ENCODE data around the gene STX12. TPM values are rescaled to one million over a fixed set of nuclear protein-coding genes. Genes with fewer than 3 reads are reported as not detected.

Gene STX12
- total and polyA plus RNA-seq, 12 donors, result 18.4 to 81.9 (median 55.4) TPM

- DNase-seq, result no peak
- WGBS, 4 donors, result 86 to 96% (median 91%) methylated on average over 5 of the region's 5 CpGs
- Histone ChIP-seq H3K4me3 (no peak overlapping the region), H3K27me3 (no peaks in the 10 kb centered on the region), H3K27ac (no peak overlapping the region), H3K4me1 (replicated peaks in 1 of 2) (no peaks in the 10 kb centered on the region), H3K36me3 (replicated peaks in 1 of 2) (peaks cover 0 to 39% of the 10 kb centered on the region in 2 donors), H3K9me3 (replicated peaks in 1 of 3) (no peaks in the 10 kb centered on the region)
- intact Hi-C loops (cut with DNase I), result no loop called here
- TF ChIP-seq CTCF (IDR thresholded peaks at IDR 0.05) (no peak), POLR2A (IDR thresholded peaks at IDR 0.05) (no peak)
Measured at GRCh38 chr1:27744556-27744955, 28.5 kb upstream of the STX12 start.

- Histone ChIP-seq H3K27me3 (no peaks in the 10 kb centered on the region), H3K27ac (no peak overlapping the region), H3K4me1 (replicated peaks in 1 of 2) (no peaks in the 10 kb centered on the region), H3K9me3 (replicated peaks in 1 of 3) (no peaks in the 10 kb centered on the region), H3K36me3 (replicated peaks in 1 of 2) (peaks cover 0 to 43% of the 10 kb centered on the region in 2 donors), H3K4me3 (no peak overlapping the region)
- intact Hi-C loops (cut with DNase I), result no loop called here
- no peak for TF ChIP-seq CTCF (IDR thresholded peaks at IDR 0.05)
- WGBS, 4 donors, result 88 to 98% (median 92%) methylated on average over 4 of the region's 4 CpGs
- no peak for DNase-seq
Measured at GRCh38 chr1:27745466-27745865, 27.6 kb upstream of the STX12 start.

GRCh38 chr1:27752360-27752759 is 20.7 kb upstream of the STX12 start:
- Histone ChIP-seq H3K27me3 (no peaks in the 10 kb centered on the region), H3K9me3 (replicated peaks in 1 of 3) (no peaks in the 10 kb centered on the region), H3K27ac (peak overlapping the region in 1 of 5 donors; percentile 5), H3K4me1 (replicated peaks in 1 of 2) (no peaks in the 10 kb centered on the region), H3K36me3 (replicated peaks in 1 of 2) (peaks cover 0 to 50% of the 10 kb centered on the region in 2 donors), H3K4me3 (no peak overlapping the region)
- DNase-seq, result no peak
- intact Hi-C loops (cut with DNase I), result no loop called here
- no peak for TF ChIP-seq POLR2A (IDR thresholded peaks at IDR 0.05)
- no peak for TF ChIP-seq CTCF (IDR thresholded peaks at IDR 0.05)
- WGBS, 4 donors, result 71 to 82% (median 77%) methylated on average over 3 of the region's 3 CpGs

- Histone ChIP-seq H3K36me3 (replicated peaks in 1 of 2) (peaks cover 0 to 55% of the 10 kb centered on the region in 2 donors), H3K27ac (no peak overlapping the region), H3K4me1 (replicated peaks in 1 of 2) (no peaks in the 10 kb centered on the region), H3K27me3 (no peaks in the 10 kb centered on the region), H3K9me3 (replicated peaks in 1 of 3) (no peaks in the 10 kb centered on the region), H3K4me3 (no peak overlapping the region)
- intact Hi-C loops (cut with DNase I), result no loop called here
- peak in 4 of 7 donors; percentile 44 to 63 (median 50) for DNase-seq
- TF ChIP-seq POLR2A (IDR thresholded peaks at IDR 0.05) (no peak), CTCF (IDR thresholded peaks at IDR 0.05) (no peak)
- 35 to 63% (median 61%) methylated on average over 1 of the region's 1 CpG for WGBS, 4 donors
Measured at GRCh38 chr1:27755286-27755685, 17.7 kb upstream of the STX12 start.
